Caco-2 (cell line): ENCODE results near the gene CDC42EP5. TPM values are rescaled to one million over a fixed set of nuclear protein-coding genes. Genes with fewer than 3 reads are reported as not detected.

Experiments used
- Bru-seq: library from RNA; stranded (reverse); fragments of 400-500 nt; gene quantifications from one replicate; lab custom pipeline; 2021; lab: Mats Ljungman, UMichigan
- BruChase-seq, 2 experiments: library from RNA; stranded (reverse); fragments of 400-500 nt; gene quantifications; one replicate each; lab custom pipeline; 2021; lab: Mats Ljungman, UMichigan
- BruUV-seq: library from RNA; stranded (reverse); fragments of 400-500 nt; replicated peaks from 2 replicates; lab custom pipeline; 2021; lab: Mats Ljungman, UMichigan
- CTCF ChIA-PET: fragments of 300-600 bp; sonication (Branson Sonifier 250); formaldehyde crosslinking; loops from one replicate; lab custom pipeline; 2022; ENCODE audit warnings: antibody characterized with exemption; lab: Charles Lee
- POLR2A ChIA-PET: fragments of 300-600 bp; sonication (Branson Sonifier 250); formaldehyde crosslinking; loops from one replicate; lab custom pipeline; 2022; ENCODE audit warnings: antibody characterized with exemption; lab: Charles Lee
- DNase-seq, 2 experiments: peaks; one replicate each; pipeline versions ENCODE4 v3.0.0 to v3.0.0-alpha.2; 2020 to 2022
- H3K27me3 ChIP-seq: replicated peaks from 2 replicates; pipeline ENCODE4 v1.6.0; 2011; ENCODE audit warnings: low read length; ENCODE audit not compliant: control insufficient read depth, insufficient read depth
- H3K36me3 ChIP-seq: 2 replicates; pipeline ENCODE4 v1.5.1; 2011; ENCODE audit warnings: low read length; ENCODE audit not compliant: control insufficient read depth, insufficient read depth
- H3K4me1 ChIP-seq: fragments of 250-450 bp; sonication (Bioruptor Pico); 2 replicates; pipeline ENCODE4 v1.5.1; 2020; ENCODE audit warnings: mild to moderate bottlenecking
- H3K4me3 ChIP-seq: 2 replicates; pipeline ENCODE4 v1.5.1; 2011; ENCODE audit warnings: low read depth, mild to moderate bottlenecking, control low read depth, low read length
- H3K9me3 ChIP-seq: fragments of 250-450 bp; sonication (Bioruptor Pico); 2 replicates; pipeline ENCODE4 v1.5.1; 2020; ENCODE audit warnings: mild to moderate bottlenecking, moderate library complexity
- H3K27ac Mint-ChIP-seq: one replicate; pipeline ENCODE4 v1.8.0; 2022; ENCODE audit warnings: mixed read lengths; ENCODE audit not compliant: unreplicated experiment
- H3K27me3 Mint-ChIP-seq: one replicate; pipeline ENCODE4 v1.8.0; 2022; ENCODE audit warnings: mixed read lengths; ENCODE audit not compliant: insufficient read depth, unreplicated experiment
- H3K36me3 Mint-ChIP-seq: one replicate; pipeline ENCODE4 v1.8.0; 2022; ENCODE audit warnings: mild to moderate bottlenecking, mixed read lengths; ENCODE audit not compliant: insufficient read depth, unreplicated experiment
- H3K4me1 Mint-ChIP-seq: one replicate; pipeline ENCODE4 v1.8.0; 2022; ENCODE audit warnings: low read depth, mixed read lengths; ENCODE audit not compliant: unreplicated experiment
- H3K4me3 Mint-ChIP-seq: one replicate; pipeline ENCODE4 v1.8.0; 2022; ENCODE audit warnings: mild to moderate bottlenecking, moderate library complexity, mixed read lengths; ENCODE audit not compliant: unreplicated experiment
- H3K9me3 Mint-ChIP-seq: one replicate; pipeline ENCODE4 v1.8.0; 2022; ENCODE audit warnings: mixed read lengths; ENCODE audit not compliant: unreplicated experiment
- CTCF ChIP-seq, 2 experiments: fragments of 200-600 bp in 1 of 2; IDR thresholded peaks; 1 replicate in 1 of 2; 2 replicates in 1 of 2; pipeline versions ENCODE4 v1.5.1 to v1.8.0; 2011 to 2022; ENCODE audit warnings: antibody characterized with exemption in 1 of 2, control low read depth in 1 of 2, inconsistent platforms in 1 of 2, low read depth in 1 of 2, low read length in 1 of 2, mild to moderate bottlenecking in 1 of 2, moderate library complexity in 1 of 2; ENCODE audit not compliant: insufficient read depth in 1 of 2, severe bottlenecking in 1 of 2, unreplicated experiment in 1 of 2
- intact Hi-C: fragments of 100-400 bp; cut with micrococcal nuclease; formaldehyde crosslinking; loops from one replicate; pipeline ENCODE4 v1.10.0; 2022; ENCODE audit not compliant: unreplicated experiment
- long read RNA-seq: library from polyadenylated mRNA; stranded (forward); transcript quantifications from one replicate; pipeline ENCODE4 v2.0.0, GENCODE V29; 2022
- total RNA-seq: library from RNA; stranded (reverse); gene quantifications from 2 replicates; pipeline ENCODE4 v1.2.3, GENCODE V29; 2022

CDC42EP5 gene
- total RNA-seq (7.1 and 8.6 TPM in 2 replicates), Bru-seq, nascent RNA (percentile 54 among the genes with signal in this experiment), BruChase-seq, experiment 1, labeled RNA remaining after a 2-hour chase (percentile 52 among the genes with signal in this experiment), BruChase-seq, experiment 2, labeled RNA remaining after a 6-hour chase (percentile 49 among the genes with signal in this experiment)
- long read RNA-seq, partial matches to known transcripts: 7 of 8 reads
- long read RNA-seq, other reads (novel, unspliced or antisense): 0 of 8 reads

- POLR2A ChIA-PET: interaction anchor here (0.6 to 1.1 kb wide), 2 partner anchors 25 to 493 kb away, joined by 3 to 5 read pairs; partner anchors contain the start of gene NLRP2
- BruUV-seq: no TSS peak
Measured at GRCh38 chr19:54473071-54473891, at the start of gene CDC42EP5. CDC42EP5 (minus strand) TSS chr19:54473296; CDS start chr19:54465547, 7,749 bp downstream.

GRCh38 chr19:54521860-54522513 lies 48.9 kb upstream of the CDC42EP5 start:
- H3K4me1 Mint-ChIP-seq: no peaks in the 10 kb centered on the region
- H3K27ac Mint-ChIP-seq: no peak overlapping the region
- H3K27me3 ChIP-seq: no peaks in the 10 kb centered on the region; the same call in 1 of the 2 replicates
- H3K9me3 Mint-ChIP-seq: peaks cover 9% of the 10 kb centered on the region
- intact Hi-C loops: no loop called here
- H3K4me3 Mint-ChIP-seq: no peak overlapping the region
- no peaks in the 10 kb centered on the region for H3K9me3 ChIP-seq
- POLR2A ChIA-PET: no interaction called here
- H3K27me3 Mint-ChIP-seq: peaks cover 11% of the 10 kb centered on the region
- CTCF ChIA-PET: no interaction called here
- H3K36me3 Mint-ChIP-seq: no peaks in the 10 kb centered on the region
- H3K36me3 ChIP-seq: no peaks in the 10 kb centered on the region
- no peak overlapping the region for H3K4me3 ChIP-seq
- no peak for TF ChIP-seq CTCF (IDR thresholded peaks at IDR 0.05; ENCODE audit: insufficient read depth in 1 of 2, low read depth in 1 of 2, low read length in 1 of 2, severe bottlenecking in 1 of 2, unreplicated experiment in 1 of 2)
- no TSS peak for BruUV-seq
- H3K4me1 ChIP-seq: peaks cover 7% of the 10 kb centered on the region; the same call in 1 of the 2 replicates
- no peak for DNase-seq

More at GRCh38 chr19:54473071-54473891, at the start of gene CDC42EP5:
- H3K9me3 ChIP-seq: no peaks in the 10 kb centered on the region
- no peak for TF ChIP-seq CTCF (IDR thresholded peaks at IDR 0.05; ENCODE audit: insufficient read depth in 1 of 2, low read depth in 1 of 2, low read length in 1 of 2, severe bottlenecking in 1 of 2, unreplicated experiment in 1 of 2)
- no peaks in the 10 kb centered on the region for H3K36me3 ChIP-seq
- Mint-ChIP-seq H3K4me3 (peak within 1 kb of the TSS; percentile 41), H3K4me1 (peaks cover 37% of the 10 kb centered on the region), H3K36me3 (no peaks in the 10 kb centered on the region), H3K27me3 (peaks cover 2% of the 10 kb centered on the region), H3K27ac (peak within 1 kb of the TSS; percentile 26), H3K9me3 (no peaks in the 10 kb centered on the region)
- DNase-seq: peak; percentile 66 to 72
- CTCF ChIA-PET: interaction anchor here (0.9 to 1.1 kb wide), 2 partner anchors 34 to 43 kb away, joined by 3 to 4 read pairs; no protein-coding TSS in a partner anchor
- H3K4me3 ChIP-seq: peak within 1 kb of the TSS; percentile 23
- no peaks in the 10 kb centered on the region for H3K27me3 ChIP-seq
- H3K4me1 ChIP-seq: peaks cover 21% of the 10 kb centered on the region
- intact Hi-C loops: no loop called here
